ENCODE results near the gene RRP15. TPM values are rescaled to one million over a fixed set of nuclear protein-coding genes. Genes with fewer than 3 reads are reported as not detected.

RRP15 gene
- total RNA-seq, 1 donor from 2014 or later: 20.8 TPM

- intact Hi-C loops (cut with micrococcal nuclease): no loop called here
- H3K36me3 ChIP-seq: no peaks in the 10 kb centered on the region
- no peak for TF ChIP-seq CTCF (IDR thresholded peaks at IDR 0.05; ENCODE audit: borderline replicate concordance)
- H3K4me3 ChIP-seq: no peak overlapping the region
- no peaks in the 10 kb centered on the region for H3K4me1 ChIP-seq
- H3K27me3 ChIP-seq (ENCODE audit: low read depth): peaks cover 11% of the 10 kb centered on the region
- H3K27ac ChIP-seq (replicated peaks): no peak overlapping the region
- no peak for DNase-seq
- H3K9me3 ChIP-seq (replicated peaks): peaks cover 29% of the 10 kb centered on the region
Measured at GRCh38 chr1:218259800-218260199, 25.3 kb upstream of the RRP15 start.

- no peak for TF ChIP-seq CTCF (IDR thresholded peaks at IDR 0.05; ENCODE audit: borderline replicate concordance)
- Histone ChIP-seq H3K4me1 (no peaks in the 10 kb centered on the region), H3K27me3 (ENCODE audit: low read depth) (peaks cover 24% of the 10 kb centered on the region), H3K36me3 (no peaks in the 10 kb centered on the region), H3K27ac (replicated peaks) (no peak overlapping the region), H3K4me3 (no peak overlapping the region), H3K9me3 (replicated peaks) (peaks cover 29% of the 10 kb centered on the region)
- DNase-seq: no peak
- intact Hi-C loops (cut with micrococcal nuclease): no loop called here
Measured at GRCh38 chr1:218262259-218262658, 22.8 kb upstream of the RRP15 start.

GRCh38 chr1:218266356-218266755 lies 18.7 kb upstream of the RRP15 start:
- no peak overlapping the region for H3K4me3 ChIP-seq
- H3K27me3 ChIP-seq (ENCODE audit: low read depth): peaks cover 24% of the 10 kb centered on the region
- no peak for TF ChIP-seq CTCF (IDR thresholded peaks at IDR 0.05; ENCODE audit: borderline replicate concordance)
- H3K4me1 ChIP-seq: no peaks in the 10 kb centered on the region
- intact Hi-C loops (cut with micrococcal nuclease): no loop called here
- H3K9me3 ChIP-seq (replicated peaks): no peaks in the 10 kb centered on the region
- no peak overlapping the region for H3K27ac ChIP-seq (replicated peaks)
- DNase-seq: no peak
- no peaks in the 10 kb centered on the region for H3K36me3 ChIP-seq

GRCh38 chr1:218272366-218272765 lies 12.7 kb upstream of the RRP15 start:
- H3K4me3 ChIP-seq: no peak overlapping the region
- no peaks in the 10 kb centered on the region for H3K4me1 ChIP-seq
- TF ChIP-seq CTCF (IDR thresholded peaks at IDR 0.05; ENCODE audit: borderline replicate concordance): no peak
- H3K27me3 ChIP-seq (ENCODE audit: low read depth): no peaks in the 10 kb centered on the region
- H3K9me3 ChIP-seq (replicated peaks): no peaks in the 10 kb centered on the region
- H3K27ac ChIP-seq (replicated peaks): no peak overlapping the region
- intact Hi-C loops (cut with micrococcal nuclease): no loop called here
- DNase-seq: no peak
- no peaks in the 10 kb centered on the region for H3K36me3 ChIP-seq

- TF ChIP-seq CTCF (IDR thresholded peaks at IDR 0.05; ENCODE audit: borderline replicate concordance): no peak
- no peak for DNase-seq
- H3K36me3 ChIP-seq: no peaks in the 10 kb centered on the region
- no peak overlapping the region for H3K4me3 ChIP-seq
- no peak overlapping the region for H3K27ac ChIP-seq (replicated peaks)
- no peaks in the 10 kb centered on the region for H3K27me3 ChIP-seq (ENCODE audit: low read depth)
- no peaks in the 10 kb centered on the region for H3K4me1 ChIP-seq
- H3K9me3 ChIP-seq (replicated peaks): no peaks in the 10 kb centered on the region
- intact Hi-C loops (cut with micrococcal nuclease): no loop called here
Measured at GRCh38 chr1:218273762-218274479, 11.2 kb upstream of the RRP15 start.
